ENCODE measurements around the gene SMYD3. TPM values are rescaled to one million over a fixed set of nuclear protein-coding genes. Genes with fewer than 3 reads are reported as not detected.

SMYD3 gene
- total and polyA plus RNA-seq, 10 donors = 12.5 to 33.1 (median 21.0) TPM

DNA sequence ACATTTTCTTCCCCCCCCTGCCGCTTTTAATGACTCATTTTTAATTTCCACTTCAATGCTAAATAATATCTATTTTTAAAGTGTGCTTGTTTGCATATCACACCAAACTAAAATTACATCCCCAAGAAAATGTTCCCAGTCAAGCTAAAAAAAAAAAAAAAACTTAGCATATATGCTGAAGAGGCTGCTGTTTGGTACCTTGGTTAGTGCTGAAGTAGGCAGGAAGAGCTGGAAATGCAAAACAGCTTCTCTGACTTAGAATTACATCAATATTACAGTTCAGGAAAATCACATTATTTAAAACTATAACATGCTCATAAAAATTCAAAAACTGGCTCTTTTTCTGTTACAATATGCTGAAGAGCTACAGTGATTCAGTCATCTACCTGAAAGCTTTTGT lies 372.3 kb downstream of the SMYD3 start:
- Histone ChIP-seq H3K4me3 (no peak overlapping the region), H3K36me3 (no peaks in the 10 kb centered on the region), H3K27me3 (replicated peaks in 1 of 7) (no peaks in the 10 kb centered on the region), H3K9me3 (no peaks in the 10 kb centered on the region), H3K4me1 (no peaks in the 10 kb centered on the region), H3K27ac (no peak overlapping the region)
- no peak for DNase-seq
- 80 to 88% (median 81%) methylated on average over 1 of the region's 1 CpG for WGBS, 5 donors
- TF ChIP-seq POLR2AphosphoS5 (IDR thresholded peaks at IDR 0.05) (no peak), POLR2A (IDR thresholded peaks at IDR 0.05) (no peak)
- TF ChIP-seq, protein P1, sequence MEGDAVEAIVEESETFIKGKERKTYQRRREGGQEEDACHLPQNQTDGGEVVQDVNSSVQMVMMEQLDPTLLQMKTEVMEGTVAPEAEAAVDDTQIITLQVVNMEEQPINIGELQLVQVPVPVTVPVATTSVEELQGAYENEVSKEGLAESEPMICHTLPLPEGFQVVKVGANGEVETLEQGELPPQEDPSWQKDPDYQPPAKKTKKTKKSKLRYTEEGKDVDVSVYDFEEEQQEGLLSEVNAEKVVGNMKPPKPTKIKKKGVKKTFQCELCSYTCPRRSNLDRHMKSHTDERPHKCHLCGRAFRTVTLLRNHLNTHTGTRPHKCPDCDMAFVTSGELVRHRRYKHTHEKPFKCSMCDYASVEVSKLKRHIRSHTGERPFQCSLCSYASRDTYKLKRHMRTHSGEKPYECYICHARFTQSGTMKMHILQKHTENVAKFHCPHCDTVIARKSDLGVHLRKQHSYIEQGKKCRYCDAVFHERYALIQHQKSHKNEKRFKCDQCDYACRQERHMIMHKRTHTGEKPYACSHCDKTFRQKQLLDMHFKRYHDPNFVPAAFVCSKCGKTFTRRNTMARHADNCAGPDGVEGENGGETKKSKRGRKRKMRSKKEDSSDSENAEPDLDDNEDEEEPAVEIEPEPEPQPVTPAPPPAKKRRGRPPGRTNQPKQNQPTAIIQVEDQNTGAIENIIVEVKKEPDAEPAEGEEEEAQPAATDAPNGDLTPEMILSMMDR (IDR thresholded peaks at IDR 0.05 in 8 of 11, conservative IDR thresholded peaks at IDR 0.05 in 3 of 11) = no peak
- intact Hi-C loops (cut with DNase I; ENCODE audit: low total_unique reads) = no loop called here

DNA sequence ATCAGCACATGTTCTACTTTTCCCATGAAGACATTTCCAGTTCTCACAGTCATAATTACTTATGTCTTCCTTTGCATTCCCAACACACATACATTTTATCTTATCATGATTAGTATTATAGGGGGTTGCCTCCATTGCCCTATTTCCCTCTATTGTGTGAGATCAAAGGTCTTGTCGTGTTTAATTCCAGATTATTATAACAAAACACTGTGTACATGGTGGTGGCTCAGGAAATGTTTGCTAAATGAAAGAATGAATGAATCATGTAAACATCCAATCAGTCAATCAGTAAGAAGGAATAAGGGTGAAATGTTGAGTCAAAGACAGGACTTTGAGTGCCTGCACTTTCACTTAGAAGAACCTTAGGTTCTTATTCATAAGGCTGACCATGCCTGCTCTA lies 376.0 kb downstream of the SMYD3 start:
- H3K4me1 ChIP-seq = no peaks in the 10 kb centered on the region
- no peak for TF ChIP-seq POLR2A (IDR thresholded peaks at IDR 0.05)
- TF ChIP-seq, protein P1 (IDR thresholded peaks at IDR 0.05 in 8 of 11, conservative IDR thresholded peaks at IDR 0.05 in 3 of 11) = no peak
- TF ChIP-seq POLR2AphosphoS5 (IDR thresholded peaks at IDR 0.05) = no peak
- H3K27ac ChIP-seq = no peak overlapping the region
- H3K9me3 ChIP-seq = no peaks in the 10 kb centered on the region
- H3K27me3 ChIP-seq (replicated peaks in 1 of 7) = no peaks in the 10 kb centered on the region
- WGBS, 5 donors = 70 to 95% (median 75%) methylated on average over 1 of the region's 1 CpG
- no peak for DNase-seq
- intact Hi-C loops (cut with DNase I; ENCODE audit: low total_unique reads) = no loop called here
- no peaks in the 10 kb centered on the region for H3K36me3 ChIP-seq
- no peak overlapping the region for H3K4me3 ChIP-seq

DNA sequence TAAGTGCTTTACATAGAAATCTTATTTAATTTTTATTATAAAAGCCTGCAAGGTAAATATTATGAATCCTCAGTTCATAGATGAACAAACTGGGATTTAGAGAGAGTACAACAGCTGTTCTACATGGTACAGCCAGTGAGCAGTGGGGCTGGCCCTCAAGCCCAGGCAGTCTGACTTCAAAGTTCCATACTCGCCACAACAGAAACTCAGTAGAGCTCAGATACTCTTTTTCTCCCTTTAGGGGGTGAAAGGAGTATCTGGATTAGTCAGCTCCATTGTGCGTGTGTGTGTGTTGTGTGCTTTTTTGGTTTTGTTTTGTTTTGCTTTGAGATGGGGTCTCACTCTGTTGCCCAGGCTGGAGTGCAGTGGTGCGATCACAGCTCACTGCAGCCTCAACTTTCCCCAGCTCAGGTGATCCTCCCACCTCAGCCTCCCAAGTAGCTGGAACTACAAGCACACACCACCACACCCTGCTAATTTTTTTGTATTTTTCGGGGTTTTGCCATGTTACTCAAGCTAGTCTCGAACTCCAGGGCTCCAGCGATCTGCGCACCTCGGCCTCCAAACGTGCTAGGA lies 378.5 kb downstream of the SMYD3 start:
- no peaks in the 10 kb centered on the region for H3K36me3 ChIP-seq
- 93 to 96% (median 94%) methylated on average over 9 of the region's 9 CpGs for WGBS, 5 donors
- H3K4me1 ChIP-seq = no peaks in the 10 kb centered on the region
- no peaks in the 10 kb centered on the region for H3K9me3 ChIP-seq
- intact Hi-C loops (cut with DNase I; ENCODE audit: low total_unique reads) = no loop called here
- H3K27ac ChIP-seq = no peak overlapping the region
- TF ChIP-seq POLR2AphosphoS5 (IDR thresholded peaks at IDR 0.05) (no peak), POLR2A (IDR thresholded peaks at IDR 0.05) (no peak)
- TF ChIP-seq, protein P1 (IDR thresholded peaks at IDR 0.05 in 8 of 11, conservative IDR thresholded peaks at IDR 0.05 in 3 of 11) = no peak
- H3K4me3 ChIP-seq = no peak overlapping the region
- H3K27me3 ChIP-seq (replicated peaks in 1 of 7) = no peaks in the 10 kb centered on the region
- DNase-seq = no peak

DNA sequence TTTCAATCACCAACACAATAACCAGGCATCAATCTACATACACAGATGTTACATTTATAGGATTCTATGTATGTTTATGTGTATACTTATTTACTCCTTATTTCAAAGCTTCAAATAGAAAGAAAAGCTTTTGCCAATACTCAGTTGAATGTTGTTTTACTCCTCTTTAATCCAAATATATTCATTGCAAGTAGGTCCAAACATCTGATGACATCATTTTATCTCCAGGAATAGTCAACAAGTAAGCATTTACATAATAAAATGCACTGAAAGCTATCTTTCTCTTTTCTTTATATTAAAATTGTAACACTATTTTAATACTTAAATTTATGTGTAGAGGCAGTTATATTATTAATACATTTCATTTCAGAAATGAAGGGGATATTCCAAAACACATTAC lies 380.5 kb downstream of the SMYD3 start:
- no peak overlapping the region for H3K4me3 ChIP-seq

More for the DNA sequence above, 380.5 kb downstream of the SMYD3 start:
- TF ChIP-seq POLR2A (IDR thresholded peaks at IDR 0.05) (no peak), POLR2AphosphoS5 (IDR thresholded peaks at IDR 0.05) (no peak)
- TF ChIP-seq, protein P1 (IDR thresholded peaks at IDR 0.05 in 8 of 11, conservative IDR thresholded peaks at IDR 0.05 in 3 of 11) = no peak
- Histone ChIP-seq H3K27me3 (replicated peaks in 1 of 7) (no peaks in the 10 kb centered on the region), H3K27ac (no peak overlapping the region), H3K4me1 (no peaks in the 10 kb centered on the region), H3K36me3 (no peaks in the 10 kb centered on the region), H3K9me3 (no peaks in the 10 kb centered on the region)
- intact Hi-C loops (cut with DNase I; ENCODE audit: low total_unique reads) = no loop called here
- DNase-seq = no peak

Measured in spleen (tissue), 11 donors.